OCI-M2 (cell line): Measurements from ENCODE around the gene CLDN2.
"Not testable (repeated sequence)": the region's sequence is repeated elsewhere in the genome, so short reads cannot be mapped to it uniquely, and the experiment has no call there.

Source experiments
- DNase-seq: peaks from one replicate; lab custom pipeline; 2025; ENCODE audit not compliant: unreplicated experiment; lab: John Stamatoyannopoulos, UW

The CLDN2 gene

DNA sequence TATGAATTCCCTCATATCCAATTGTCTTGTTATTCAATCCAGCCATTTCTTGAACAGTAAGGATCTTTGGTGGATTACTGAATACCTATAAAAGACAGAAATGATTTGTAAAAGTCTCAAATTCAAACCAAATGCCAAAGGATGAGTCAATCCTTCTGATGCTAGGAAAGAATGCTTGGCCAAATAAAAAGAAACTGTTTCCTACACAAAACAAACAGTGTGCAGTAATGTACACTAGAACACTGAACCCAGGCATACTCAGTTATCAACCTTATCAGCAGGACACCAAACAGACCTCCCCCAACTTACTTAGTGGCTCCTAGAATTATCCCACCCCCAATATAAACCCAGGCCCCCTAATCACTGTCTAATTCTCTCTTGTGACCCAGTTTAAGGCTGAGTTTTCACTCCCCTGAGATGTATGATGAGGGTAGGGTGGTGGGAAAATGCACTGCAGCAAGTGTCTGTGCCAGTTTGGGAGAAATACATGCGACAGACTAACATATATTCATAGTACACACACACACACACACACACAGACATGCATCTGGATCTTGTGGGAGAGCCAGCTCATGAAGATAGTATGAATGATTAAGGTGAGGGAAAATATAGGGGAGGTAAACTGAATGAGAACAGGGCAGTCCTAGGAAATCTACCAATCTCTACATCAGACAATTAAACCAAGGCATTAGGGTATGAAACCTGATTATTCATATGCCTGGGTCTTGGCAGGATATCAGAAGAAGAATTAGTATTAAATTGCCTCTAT lies 35.0 kb downstream of the CLDN2 start:
- DNase-seq: no peak

- DNase-seq: no peak
These were observed 37.7 kb downstream of the CLDN2 start for GRCh38 chrX:106957856-106958255.

GRCh38 chrX:106959901-106960300 lies 39.7 kb downstream of the CLDN2 start:
- DNase-seq: no peak

- DNase-seq: no peak
These were observed 42.9 kb downstream of the CLDN2 start for GRCh38 chrX:106963111-106963510.

DNA sequence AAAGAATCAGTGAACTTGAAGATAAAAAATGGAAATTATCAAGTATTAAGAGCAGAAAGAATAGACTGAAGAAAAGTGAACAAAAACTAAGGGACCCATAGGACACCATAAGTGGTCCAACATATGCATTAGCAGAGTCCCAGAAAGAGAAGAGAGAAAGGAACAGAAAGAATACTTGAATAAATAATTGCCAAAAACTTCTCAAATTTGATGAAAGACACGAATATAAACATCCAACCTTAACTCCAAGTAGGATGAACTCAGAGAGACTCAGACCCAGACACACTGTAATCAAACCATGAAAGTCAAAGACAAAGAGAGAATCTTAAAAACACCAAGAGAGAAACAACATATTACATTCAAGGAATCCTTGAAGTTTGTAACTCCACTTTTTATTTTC lies 44.1 kb downstream of the CLDN2 start:
- no peak for DNase-seq

DNA sequence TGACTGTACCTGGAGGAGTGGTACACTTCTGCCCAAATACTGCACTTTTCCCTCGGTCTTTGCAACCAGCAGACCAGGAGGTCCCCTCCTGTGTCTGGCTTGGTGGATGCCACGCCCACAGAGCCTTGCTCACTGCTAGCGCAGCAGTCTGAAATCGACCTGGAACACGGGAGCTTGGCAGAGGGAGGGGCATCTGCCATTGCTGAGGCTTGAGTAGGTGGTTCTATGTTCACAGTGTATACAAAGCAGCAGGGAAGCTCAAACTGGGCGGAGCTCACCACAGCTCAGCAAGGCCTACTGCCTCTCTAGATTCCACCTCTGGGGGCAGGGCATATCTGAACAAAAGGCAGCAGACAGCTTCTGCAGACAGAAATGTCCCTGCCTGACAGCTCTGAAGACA lies 46.3 kb downstream of the CLDN2 start:
- DNase-seq: not testable (repeated sequence)

DNA sequence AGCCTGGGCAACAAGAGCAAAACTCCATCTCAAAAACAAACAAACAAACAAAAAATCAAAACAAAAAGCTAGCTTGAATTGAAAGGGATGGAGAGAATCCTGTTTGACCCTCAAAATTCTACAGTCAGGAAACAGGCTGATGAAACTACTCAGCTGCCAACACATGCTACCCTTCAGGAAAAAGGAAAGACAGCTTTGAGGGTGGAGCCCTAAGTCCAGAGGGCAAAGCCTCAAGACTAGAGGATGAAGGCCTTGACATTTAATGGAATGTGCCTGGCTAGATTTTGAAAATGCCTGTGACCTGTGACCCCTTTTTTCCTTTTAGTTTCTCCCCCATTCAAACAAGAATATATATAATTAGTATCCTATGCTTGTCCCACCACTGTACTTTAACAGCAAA lies 52.7 kb downstream of the CLDN2 start:
- no peak for DNase-seq

DNA sequence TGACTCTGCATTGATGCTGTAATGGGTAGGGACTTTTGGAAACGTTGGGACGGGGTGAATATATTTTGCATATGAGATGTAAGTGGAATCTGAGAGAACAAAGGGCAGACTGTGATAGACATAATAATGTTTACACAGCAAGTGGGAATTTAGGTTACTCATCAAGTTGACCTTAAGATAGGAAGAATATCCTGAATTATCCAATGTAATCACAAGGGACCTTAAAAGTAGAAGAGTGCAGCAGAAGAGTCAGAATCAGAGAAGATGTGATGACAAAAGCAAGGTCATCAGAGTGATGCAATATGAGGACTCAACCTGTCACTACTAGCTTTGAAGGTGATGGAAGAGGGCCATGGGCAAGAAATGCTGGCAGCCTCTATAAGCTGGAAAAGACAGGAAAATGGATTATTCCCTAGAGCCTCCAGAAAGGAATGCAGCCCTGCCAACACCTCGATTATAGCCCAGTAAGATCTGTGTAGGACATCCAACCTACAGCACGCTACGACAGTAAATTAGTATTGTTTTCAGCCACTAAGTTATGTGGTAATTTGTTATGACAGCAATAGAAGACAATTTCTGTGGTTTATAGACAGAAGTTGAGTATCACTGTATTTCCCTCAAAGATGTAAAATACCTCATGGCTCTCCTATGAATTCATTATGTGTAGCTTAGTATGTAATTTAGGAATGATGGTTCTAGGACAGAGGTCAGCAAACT lies 53.4 kb downstream of the CLDN2 start:
- DNase-seq: no peak

GRCh38 chrX:106976416-106976815 lies 56.2 kb downstream of the CLDN2 start:
- DNase-seq: no peak
